Fibroblast of lung (primary cell): ENCODE measurements around the gene HMGA1. TPM values are rescaled to one million over a fixed set of nuclear protein-coding genes. Genes with fewer than 3 reads are reported as not detected.

Source experiments
- DNase-seq, 2 donors: peaks; one replicate each; pipeline versions ENCODE4 v3.0.0 to v3.0.0-alpha.2; 2010; ENCODE audit warnings: low read depth in 2 of 2
- H2AFZ ChIP-seq: 2 replicates; pipeline ENCODE4 v1.5.1; 2012; ENCODE audit warnings: low read length, control low read depth, inconsistent platforms
- H3K27ac ChIP-seq: 2 replicates; pipeline ENCODE4 v1.5.1; 2011; ENCODE audit warnings: low read length, control low read depth; ENCODE audit not compliant: insufficient read depth
- H3K27me3 ChIP-seq: 2 replicates; pipeline ENCODE4 v1.5.1; 2011; ENCODE audit warnings: mild to moderate bottlenecking, low read length; ENCODE audit not compliant: control insufficient read depth, insufficient read depth
- H3K36me3 ChIP-seq: 2 replicates; pipeline ENCODE4 v1.5.1; 2011; ENCODE audit warnings: low read length; ENCODE audit not compliant: control insufficient read depth, insufficient read depth
- H3K4me1 ChIP-seq: 2 replicates; pipeline ENCODE4 v1.5.1; 2011; ENCODE audit warnings: low read length; ENCODE audit not compliant: control insufficient read depth, insufficient read depth; ENCODE audit errors: extremely low read depth
- H3K4me2 ChIP-seq: 2 replicates; pipeline ENCODE4 v1.5.1; 2011; ENCODE audit warnings: low read length, control low read depth; ENCODE audit not compliant: insufficient read depth; ENCODE audit errors: extremely low read depth
- H3K4me3 ChIP-seq, 4 experiments: fragments of 200-600 bp in 1 of 4; sonication (generic) in 1 of 4; replicated peaks in 1 of 4; 2 replicates each; pipeline ENCODE4 v1.5.1; 2011 to 2016; ENCODE audit warnings: low read length in 4 of 4, low read depth in 3 of 4, mild to moderate bottlenecking in 3 of 4, control low read depth in 2 of 4, inconsistent platforms in 1 of 4, mixed read lengths in 1 of 4; ENCODE audit not compliant: insufficient read depth in 1 of 4; ENCODE audit errors: control extremely low read depth in 1 of 4
- H3K79me2 ChIP-seq: 2 replicates; pipeline ENCODE4 v1.5.1; 2012; ENCODE audit warnings: mild to moderate bottlenecking, low read length, inconsistent platforms; ENCODE audit not compliant: control insufficient read depth, insufficient read depth
- H3K9ac ChIP-seq: 2 replicates; pipeline ENCODE4 v1.5.1; 2011; ENCODE audit warnings: mild to moderate bottlenecking, low read length, control low read depth; ENCODE audit not compliant: insufficient read depth
- H3K9me3 ChIP-seq: 2 replicates; pipeline ENCODE4 v1.5.1; 2012; ENCODE audit warnings: low read depth, low read length; ENCODE audit not compliant: control insufficient read depth, insufficient read depth
- H4K20me1 ChIP-seq: 2 replicates; pipeline ENCODE4 v1.5.1; 2011; ENCODE audit warnings: low read length; ENCODE audit not compliant: control insufficient read depth, insufficient read depth; ENCODE audit errors: extremely low read depth
- CTCF ChIP-seq, 2 donors: IDR thresholded peaks in 1 of 2; conservative IDR thresholded peaks in 1 of 2; 1 replicate in 1 of 2; 2 replicates in 1 of 2; pipeline ENCODE4 v1.5.1; 2011 to 2012; ENCODE audit warnings: low read length in 2 of 2, control low read depth in 1 of 2, inconsistent platforms in 1 of 2, low read depth in 1 of 2, mild to moderate bottlenecking in 1 of 2
- EZH2 ChIP-seq: IDR thresholded peaks from 2 replicates; pipeline ENCODE4 v1.5.1; 2012; ENCODE audit warnings: low read length, control low read depth, mild to moderate bottlenecking; ENCODE audit errors: missing control alignments
- polyA plus RNA-seq, 2 donors: library from polyadenylated mRNA; depleted of rRNA in 1 of 2; stranded (reverse) in 1 of 2; unstranded in 1 of 2; fragments of >200 nt; gene quantifications; 2 replicates each; pipeline ENCODE4 v1.2.1, GENCODE V29; 2011 to 2012; ENCODE audit warnings: missing spikeins in 1 of 2
- total RNA-seq: library from RNA; depleted of rRNA; stranded (reverse); fragments of >200 nt; gene quantifications from 2 replicates; pipeline ENCODE4 v1.2.1, GENCODE V29; 2014

HMGA1 gene
- total and polyA plus RNA-seq, 2 donors (not counting 1 experiment from before 2014, with no cell fraction given) = 29.6 to 121 TPM

GRCh38 chr6:34202329-34203201 is 34.1 kb upstream of the HMGA1 start:
- Histone ChIP-seq H3K27ac (no peak overlapping the region), H3K4me1 (no peaks in the 10 kb centered on the region), H3K4me3 (no peak overlapping the region), H2AFZ (no peak overlapping the region), H3K79me2 (no peaks in the 10 kb centered on the region), H4K20me1 (no peaks in the 10 kb centered on the region), H3K9ac (no peak overlapping the region), H3K4me2 (no peak overlapping the region), H3K9me3 (no peaks in the 10 kb centered on the region), H3K27me3 (no peaks in the 10 kb centered on the region), H3K36me3 (no peaks in the 10 kb centered on the region)
- TF ChIP-seq EZH2 = no peak
- no peak for TF ChIP-seq CTCF (conservative IDR thresholded peaks at IDR 0.05 in 1 of 2, IDR thresholded peaks at IDR 0.05 in 1 of 2; ENCODE audit: low read depth in 1 of 2, low read length in 2 of 2)
- no peak for DNase-seq

- Histone ChIP-seq H3K4me3 (no peak overlapping the region), H3K4me1 (no peaks in the 10 kb centered on the region), H3K36me3 (no peaks in the 10 kb centered on the region), H3K79me2 (no peaks in the 10 kb centered on the region), H2AFZ (no peak overlapping the region), H3K27ac (no peak overlapping the region), H3K9ac (no peak overlapping the region), H3K27me3 (no peaks in the 10 kb centered on the region), H3K9me3 (no peaks in the 10 kb centered on the region), H3K4me2 (no peak overlapping the region), H4K20me1 (no peaks in the 10 kb centered on the region)
- no peak for TF ChIP-seq EZH2
- no peak for TF ChIP-seq CTCF (conservative IDR thresholded peaks at IDR 0.05 in 1 of 2, IDR thresholded peaks at IDR 0.05 in 1 of 2; ENCODE audit: low read depth in 1 of 2, low read length in 2 of 2)
- DNase-seq = no peak
Observed at GRCh38 chr6:34204693-34205092, 32.0 kb upstream of the HMGA1 start.

DNA sequence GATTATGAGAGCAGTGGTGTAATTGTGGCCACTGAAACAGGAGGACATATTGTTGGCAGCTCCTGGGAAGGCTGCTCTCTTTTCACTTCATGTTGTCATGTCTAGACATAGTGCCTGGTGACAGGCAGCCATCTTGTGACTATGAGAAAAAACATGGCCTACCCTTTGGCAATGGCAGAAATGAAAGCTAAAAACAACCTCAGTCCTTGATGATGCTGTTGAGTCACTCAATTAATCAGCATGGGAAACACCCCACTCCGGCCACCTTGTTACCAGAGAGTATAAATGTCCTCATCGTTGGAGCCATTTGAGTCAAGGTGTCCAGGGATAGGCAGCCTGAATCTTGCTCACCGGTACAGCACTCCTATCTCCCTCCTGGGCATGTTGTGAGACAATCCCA is 31.2 kb upstream of the HMGA1 start:
- H3K4me3 ChIP-seq = no peak overlapping the region
- no peak for DNase-seq
- H3K9me3 ChIP-seq = no peaks in the 10 kb centered on the region
- H4K20me1 ChIP-seq = no peaks in the 10 kb centered on the region
- H3K4me1 ChIP-seq = no peaks in the 10 kb centered on the region
- H3K79me2 ChIP-seq = no peaks in the 10 kb centered on the region
- no peak overlapping the region for H2AFZ ChIP-seq
- TF ChIP-seq EZH2 = no peak
- no peak for TF ChIP-seq CTCF (conservative IDR thresholded peaks at IDR 0.05 in 1 of 2, IDR thresholded peaks at IDR 0.05 in 1 of 2; ENCODE audit: low read depth in 1 of 2, low read length in 2 of 2)
- H3K27me3 ChIP-seq = no peaks in the 10 kb centered on the region
- H3K36me3 ChIP-seq = no peaks in the 10 kb centered on the region
- H3K4me2 ChIP-seq = no peak overlapping the region
- H3K27ac ChIP-seq = no peak overlapping the region
- no peak overlapping the region for H3K9ac ChIP-seq
